Measurements from ENCODE around the gene RTBDN.
A peak's percentile ranks its signal among the peaks of the same experiment; 100 is the strongest.
"Not testable (repeated sequence)": the region's sequence is repeated elsewhere in the genome, so short reads cannot be mapped to it uniquely, and the experiment has no call there.

RTBDN gene

GRCh38 chr19:12856653-12857052 lies 22.3 kb upstream of the RTBDN start:
- no peak for DNase-seq (ENCODE audit: low read depth)

- peak; percentile 77 for DNase-seq (ENCODE audit: low read depth)
These were observed 13.1 kb upstream of the RTBDN start for GRCh38 chr19:12847159-12848139.

- DNase-seq (ENCODE audit: low read depth), result not testable (repeated sequence)
These were observed 12.2 kb upstream of the RTBDN start for GRCh38 chr19:12846613-12847012.

GRCh38 chr19:12843999-12844732 lies 9.8 kb upstream of the RTBDN start:
- DNase-seq (ENCODE audit: low read depth), result no peak

- no peak for DNase-seq (ENCODE audit: low read depth)
These were observed 8.9 kb upstream of the RTBDN start for GRCh38 chr19:12843328-12843727.

GRCh38 chr19:12842511-12842910 lies 8.1 kb upstream of the RTBDN start:
- DNase-seq (ENCODE audit: low read depth), result no peak

- DNase-seq (ENCODE audit: low read depth), result no peak
These were observed 6.7 kb upstream of the RTBDN start for GRCh38 chr19:12841094-12841493.

- no peak for DNase-seq (ENCODE audit: low read depth)
These were observed 6.0 kb upstream of the RTBDN start for GRCh38 chr19:12840091-12841079.

GRCh38 chr19:12838886-12839756 lies 4.7 kb upstream of the RTBDN start:
- no peak for DNase-seq (ENCODE audit: low read depth)

GRCh38 chr19:12838182-12838885 lies 4.0 kb upstream of the RTBDN start, which contains the start of gene MAST1:
TSS of gene MAST1 (plus strand) at chr19:12838515. CDS start at chr19:12838573, 58 bp downstream.
- DNase-seq (ENCODE audit: low read depth), result no peak

GRCh38 chr19:12837225-12837624 lies 2.8 kb upstream of the RTBDN start:
- DNase-seq (ENCODE audit: low read depth), result no peak

- DNase-seq (ENCODE audit: low read depth), result no peak
These were observed 2.1 kb upstream of the RTBDN start for GRCh38 chr19:12836529-12836863.

GRCh38 chr19:12834976-12835757 lies 788 bp upstream of the RTBDN start:
- no peak for DNase-seq (ENCODE audit: low read depth)

- no peak for DNase-seq (ENCODE audit: low read depth)
These were observed 427 bp downstream of the RTBDN start for GRCh38 chr19:12833738-12834565.

GRCh38 chr19:12833418-12833737 lies 1.0 kb downstream of the RTBDN start:
- DNase-seq (ENCODE audit: low read depth), result no peak

- no peak for DNase-seq (ENCODE audit: low read depth)
These were observed 5.9 kb downstream of the RTBDN start for GRCh38 chr19:12828494-12828893.

GRCh38 chr19:12825254-12826131 lies 8.9 kb downstream of the RTBDN start:
- DNase-seq (ENCODE audit: low read depth), result no peak

- no peak for DNase-seq (ENCODE audit: low read depth)
These were observed 12.6 kb downstream of the RTBDN start for GRCh38 chr19:12821761-12822160.

Data from stimulated activated CD4-positive, alpha-beta T cell treated with anti-CD3 and anti-CD28 coated beads, Interleukin-2, amount 100 ng/mL, for 4 hours (primary cell).